Parathyroid adenoma (tissue), 2 donors: Measurements from ENCODE around the gene PILRA.

Experiments
- H2AFZ ChIP-seq: fragments of 300-600 bp; sonication (generic); one replicate; pipeline ENCODE4 v1.7.0; 2017; ENCODE audit warnings: antibody characterized with exemption, mild to moderate bottlenecking
- H3K27ac ChIP-seq: fragments of 300-600 bp; sonication (generic); one replicate; pipeline ENCODE4 v1.7.0; 2017
- H3K27me3 ChIP-seq: fragments of 300-600 bp; sonication (generic); one replicate; pipeline ENCODE4 v1.7.0; 2017; ENCODE audit warnings: low read length; ENCODE audit not compliant: control insufficient read depth, insufficient read depth
- H3K36me3 ChIP-seq: fragments of 300-600 bp; sonication (generic); one replicate; pipeline ENCODE4 v1.7.0; 2017; ENCODE audit warnings: low read length; ENCODE audit not compliant: control insufficient read depth, insufficient read depth
- H3K4me1 ChIP-seq: fragments of 300-600 bp; sonication (generic); one replicate; pipeline ENCODE4 v1.7.0; 2017; ENCODE audit warnings: control low read depth
- H3K4me2 ChIP-seq: fragments of 300-600 bp; sonication (generic); one replicate; pipeline ENCODE4 v1.7.0; 2017; ENCODE audit warnings: low read length
- H3K4me3 ChIP-seq: fragments of 300-600 bp; sonication (generic); one replicate; pipeline ENCODE4 v1.7.0; 2017; ENCODE audit warnings: low read depth, low read length
- H3K79me2 ChIP-seq: fragments of 300-600 bp; sonication (generic); one replicate; pipeline ENCODE4 v1.7.0; 2017; ENCODE audit warnings: control low read depth
- H3K9ac ChIP-seq: fragments of 300-600 bp; sonication (generic); one replicate; pipeline ENCODE4 v1.7.0; 2017; ENCODE audit warnings: mild to moderate bottlenecking
- H3K9me3 ChIP-seq: fragments of 300-600 bp; sonication (generic); one replicate; pipeline ENCODE4 v1.7.0; 2017; ENCODE audit warnings: low read length; ENCODE audit not compliant: control insufficient read depth
- TF ChIP-seq, protein P1 (sequence below): fragments of 300-600 bp; sonication (generic); IDR thresholded peaks from one replicate; pipeline ENCODE4 v1.7.0; 2017; ENCODE audit warnings: antibody characterized with exemption, mild to moderate bottlenecking
- donor health status: primary hyperparathyroidism.

The PILRA gene

DNA sequence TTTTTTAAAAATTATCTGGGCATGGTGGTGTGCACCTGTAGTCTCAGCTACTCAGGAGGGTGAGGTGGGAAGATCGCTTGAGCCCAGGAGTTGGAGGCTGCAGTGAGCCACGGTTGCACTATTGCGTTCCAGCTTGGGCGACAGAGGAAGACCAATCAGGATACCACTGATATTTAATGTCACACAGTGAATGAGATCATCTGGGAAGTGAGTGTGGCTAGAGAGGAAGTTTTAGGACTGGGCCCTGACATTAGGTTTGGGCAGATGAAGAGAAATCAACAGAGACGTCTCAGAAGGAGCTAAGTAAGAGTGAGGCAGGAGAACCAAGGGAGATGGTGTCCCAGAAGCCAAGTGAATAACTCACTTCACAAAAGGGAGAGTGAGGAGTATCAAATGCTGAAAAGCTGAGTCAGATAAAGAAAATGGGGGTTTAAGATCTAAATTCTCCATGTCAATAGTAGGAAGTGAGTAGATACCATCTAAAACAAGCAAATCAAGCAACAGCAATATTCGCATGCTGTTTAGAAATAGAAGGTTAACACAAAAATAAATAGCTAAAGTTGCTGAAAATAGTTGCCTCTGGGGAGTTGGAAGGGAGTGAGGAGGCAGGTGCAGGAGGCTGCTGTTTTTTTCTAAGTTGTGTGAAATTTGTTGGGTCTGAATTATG, 11.5 kb downstream of the PILRA start:
- peak overlapping the region; percentile 2 for H3K27ac ChIP-seq
- no peaks in the 10 kb centered on the region for H3K27me3 ChIP-seq
- no peaks in the 10 kb centered on the region for H3K36me3 ChIP-seq
- no peak overlapping the region for H3K4me3 ChIP-seq
- H3K4me1 ChIP-seq, result peaks cover 4% of the 10 kb centered on the region
- H3K79me2 ChIP-seq, result no peaks in the 10 kb centered on the region
- H2AFZ ChIP-seq, result peak overlapping the region; percentile 36
- peak overlapping the region; percentile 0 for H3K4me2 ChIP-seq
- TF ChIP-seq, protein P1, sequence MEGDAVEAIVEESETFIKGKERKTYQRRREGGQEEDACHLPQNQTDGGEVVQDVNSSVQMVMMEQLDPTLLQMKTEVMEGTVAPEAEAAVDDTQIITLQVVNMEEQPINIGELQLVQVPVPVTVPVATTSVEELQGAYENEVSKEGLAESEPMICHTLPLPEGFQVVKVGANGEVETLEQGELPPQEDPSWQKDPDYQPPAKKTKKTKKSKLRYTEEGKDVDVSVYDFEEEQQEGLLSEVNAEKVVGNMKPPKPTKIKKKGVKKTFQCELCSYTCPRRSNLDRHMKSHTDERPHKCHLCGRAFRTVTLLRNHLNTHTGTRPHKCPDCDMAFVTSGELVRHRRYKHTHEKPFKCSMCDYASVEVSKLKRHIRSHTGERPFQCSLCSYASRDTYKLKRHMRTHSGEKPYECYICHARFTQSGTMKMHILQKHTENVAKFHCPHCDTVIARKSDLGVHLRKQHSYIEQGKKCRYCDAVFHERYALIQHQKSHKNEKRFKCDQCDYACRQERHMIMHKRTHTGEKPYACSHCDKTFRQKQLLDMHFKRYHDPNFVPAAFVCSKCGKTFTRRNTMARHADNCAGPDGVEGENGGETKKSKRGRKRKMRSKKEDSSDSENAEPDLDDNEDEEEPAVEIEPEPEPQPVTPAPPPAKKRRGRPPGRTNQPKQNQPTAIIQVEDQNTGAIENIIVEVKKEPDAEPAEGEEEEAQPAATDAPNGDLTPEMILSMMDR, result no peak
- H3K9ac ChIP-seq, result no peak overlapping the region
- no peaks in the 10 kb centered on the region for H3K9me3 ChIP-seq

GRCh38 chr7:100386940-100387339, 13.7 kb downstream of the PILRA start:
- Histone ChIP-seq H3K4me2 (no peak overlapping the region), H3K27ac (no peak overlapping the region), H2AFZ (no peak overlapping the region), H3K4me1 (peaks cover 10% of the 10 kb centered on the region), H3K79me2 (no peaks in the 10 kb centered on the region), H3K9ac (no peak overlapping the region), H3K27me3 (no peaks in the 10 kb centered on the region), H3K36me3 (no peaks in the 10 kb centered on the region), H3K9me3 (no peaks in the 10 kb centered on the region), H3K4me3 (no peak overlapping the region)
- TF ChIP-seq, protein P1, result no peak

DNA sequence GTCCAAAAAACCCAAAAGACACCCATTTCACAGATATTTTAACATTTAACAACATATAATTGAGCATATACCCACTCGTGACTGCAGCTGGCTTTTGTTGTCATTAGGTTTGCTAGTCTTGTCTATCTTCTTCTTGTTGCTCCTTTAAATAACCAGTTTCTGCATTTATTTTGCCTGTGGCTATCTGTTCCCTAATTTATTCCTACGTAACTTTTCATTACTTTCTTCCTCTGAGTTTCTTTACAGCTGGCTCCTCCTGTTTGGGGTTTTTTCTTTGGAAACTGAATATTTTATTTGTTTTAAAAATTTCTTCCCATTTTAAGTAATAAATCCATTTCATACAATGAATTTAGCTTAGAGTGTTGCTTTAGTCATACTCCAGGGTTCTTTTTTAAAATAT, 14.4 kb downstream of the PILRA start:
- Histone ChIP-seq H3K9ac (no peak overlapping the region), H3K27me3 (no peaks in the 10 kb centered on the region), H3K4me3 (no peak overlapping the region), H3K27ac (no peak overlapping the region), H3K4me1 (peaks cover 10% of the 10 kb centered on the region), H3K4me2 (no peak overlapping the region), H2AFZ (no peak overlapping the region), H3K36me3 (no peaks in the 10 kb centered on the region), H3K79me2 (no peaks in the 10 kb centered on the region), H3K9me3 (no peaks in the 10 kb centered on the region)
- TF ChIP-seq, protein P1, result no peak

- Histone ChIP-seq H3K27me3 (no peaks in the 10 kb centered on the region), H3K79me2 (no peaks in the 10 kb centered on the region), H3K4me1 (peaks cover 10% of the 10 kb centered on the region), H3K27ac (no peak overlapping the region), H3K4me2 (no peak overlapping the region), H2AFZ (no peak overlapping the region), H3K4me3 (no peak overlapping the region), H3K36me3 (no peaks in the 10 kb centered on the region), H3K9me3 (no peaks in the 10 kb centered on the region), H3K9ac (no peak overlapping the region)
- TF ChIP-seq, protein P1, result no peak
Observed at GRCh38 chr7:100389437-100390088, 16.3 kb downstream of the PILRA start.
